Activated CD4-positive, alpha-beta T cell treated with anti-CD3 and anti-CD28 coated beads, Interleukin-2, amount 50 U/mL, for 16 hours (primary cell): Measurements from ENCODE around the gene ANKRD22.
A peak's percentile ranks its signal among the peaks of the same experiment; 100 is the strongest.

Source experiments
- DNase-seq: peaks from one replicate; pipeline ENCODE4 v3.0.0-alpha.2; 2020

The ANKRD22 gene

DNA sequence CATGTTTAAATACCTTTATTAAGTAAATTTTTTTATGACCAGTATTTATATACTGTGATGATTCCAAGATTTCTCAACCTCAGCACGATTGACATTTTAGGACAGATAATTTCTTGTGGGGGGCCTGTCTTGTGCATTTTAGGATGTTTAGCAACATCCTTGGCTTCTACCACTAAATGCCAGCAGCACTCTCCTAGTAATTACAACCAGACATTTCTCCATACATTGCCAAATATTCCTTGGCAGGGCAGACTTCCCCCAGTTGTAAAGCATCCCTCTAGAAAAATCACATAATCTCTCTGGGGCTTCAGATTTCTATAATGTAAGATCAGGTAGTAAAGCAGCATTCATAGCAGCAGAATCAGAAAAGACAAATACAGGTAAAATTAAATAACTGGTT, 56.9 kb downstream of the ANKRD22 start:
- no peak for DNase-seq

DNA sequence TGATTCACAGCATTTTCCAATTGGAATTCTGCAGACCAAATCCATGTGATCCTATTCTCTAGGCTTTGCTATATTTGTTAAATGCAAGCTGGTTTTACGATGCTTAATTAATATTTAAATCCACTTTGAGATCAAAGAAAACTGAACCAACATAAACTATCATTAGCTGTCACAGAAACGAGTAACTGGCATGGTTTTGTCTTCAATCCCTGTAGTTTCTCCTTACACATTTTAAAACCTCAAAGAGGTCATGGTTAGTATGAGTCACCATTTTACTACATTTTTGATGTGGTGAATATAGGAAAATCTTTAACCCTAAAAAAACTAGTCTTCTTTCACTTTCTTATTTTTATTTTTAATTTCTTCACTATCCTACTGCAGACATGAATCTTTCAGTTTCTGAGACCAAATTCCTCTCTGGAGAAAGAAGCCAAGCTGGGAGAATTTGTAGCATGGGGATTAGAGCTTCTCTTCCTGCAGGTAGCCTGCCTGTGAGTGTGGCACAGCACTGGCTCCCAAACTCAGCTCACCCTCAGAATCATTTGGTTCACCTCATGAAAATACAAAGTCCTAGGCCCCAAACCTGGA, 57.8 kb downstream of the ANKRD22 start:
- DNase-seq: peak; percentile 73

DNA sequence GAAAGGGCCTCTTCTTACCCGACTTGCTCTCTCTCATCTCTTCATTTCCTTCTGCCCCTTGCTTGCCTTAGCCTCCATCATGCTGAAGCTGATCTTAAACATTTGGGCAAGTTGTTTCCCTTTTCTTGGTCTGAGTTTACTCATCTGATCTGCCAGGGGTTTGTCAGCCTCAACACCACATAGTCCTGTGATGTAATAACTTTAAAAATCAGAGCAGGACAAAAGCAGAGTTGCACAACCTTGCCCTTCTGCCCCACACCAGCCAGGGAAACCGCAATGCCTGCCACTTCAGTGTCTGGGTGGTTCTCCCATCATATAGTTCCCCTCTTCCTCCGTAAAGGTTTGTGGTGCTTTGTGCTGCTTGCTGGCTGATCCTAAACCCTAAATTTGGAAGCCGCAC, 59.0 kb downstream of the ANKRD22 start:
- peak; percentile 53 for DNase-seq

DNA sequence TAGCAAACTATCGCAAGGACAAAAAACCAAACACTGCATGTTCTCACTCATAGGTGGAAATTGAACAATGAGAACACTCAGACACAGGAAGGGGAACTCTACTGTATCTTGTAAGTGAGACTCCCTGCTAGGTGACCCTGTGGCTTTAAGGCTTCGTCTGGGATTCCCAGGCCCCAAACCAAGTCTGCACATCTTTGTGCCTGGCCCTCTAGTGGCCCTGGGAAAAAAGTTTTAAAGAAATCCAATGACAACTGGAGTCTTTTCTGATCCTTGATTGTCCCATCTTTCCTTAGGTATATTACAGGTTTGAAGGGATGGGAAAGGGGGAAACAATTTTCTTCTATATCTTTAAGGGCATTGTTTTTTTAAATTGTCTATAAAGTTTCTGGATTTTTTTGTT, 59.7 kb downstream of the ANKRD22 start:
- DNase-seq: peak; percentile 4

DNA sequence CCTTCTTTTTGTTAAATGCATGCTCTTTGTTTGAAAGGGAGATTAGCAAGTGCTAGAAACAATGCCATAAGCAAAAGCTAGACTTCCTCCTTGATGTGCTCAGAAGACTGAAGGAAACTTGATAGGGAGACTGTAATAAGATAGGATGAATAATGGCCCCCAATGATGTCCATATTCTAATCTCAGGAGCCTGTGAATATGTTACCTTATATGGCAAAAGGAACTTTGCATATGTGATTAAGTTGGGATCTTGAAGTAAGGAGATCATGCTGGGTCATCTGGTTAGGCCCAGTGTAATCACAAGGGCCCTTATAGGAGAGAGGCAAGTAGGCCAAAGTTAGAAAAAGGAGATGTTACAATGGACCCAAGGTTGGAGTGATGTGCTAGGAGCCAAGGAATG, 62.7 kb downstream of the ANKRD22 start:
- DNase-seq: no peak

DNA sequence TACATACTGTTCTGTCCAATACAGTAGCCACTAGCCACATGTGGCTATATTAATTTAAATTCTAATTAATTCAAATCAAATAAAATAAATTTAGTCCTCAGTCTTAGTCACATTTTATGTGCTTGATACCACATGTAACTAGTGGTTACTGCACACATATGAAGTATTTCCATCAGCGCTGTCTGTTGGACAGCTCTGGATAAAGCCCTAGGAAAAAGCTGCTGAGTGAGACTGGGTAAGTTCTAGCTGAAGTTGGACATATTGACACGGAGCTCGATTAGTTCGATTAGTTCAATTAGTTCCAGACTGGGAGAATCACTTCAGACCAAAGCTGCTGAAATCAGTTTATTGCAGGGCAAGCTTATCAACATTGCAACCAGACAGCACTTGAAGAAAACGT, 64.2 kb downstream of the ANKRD22 start:
- no peak for DNase-seq

DNA sequence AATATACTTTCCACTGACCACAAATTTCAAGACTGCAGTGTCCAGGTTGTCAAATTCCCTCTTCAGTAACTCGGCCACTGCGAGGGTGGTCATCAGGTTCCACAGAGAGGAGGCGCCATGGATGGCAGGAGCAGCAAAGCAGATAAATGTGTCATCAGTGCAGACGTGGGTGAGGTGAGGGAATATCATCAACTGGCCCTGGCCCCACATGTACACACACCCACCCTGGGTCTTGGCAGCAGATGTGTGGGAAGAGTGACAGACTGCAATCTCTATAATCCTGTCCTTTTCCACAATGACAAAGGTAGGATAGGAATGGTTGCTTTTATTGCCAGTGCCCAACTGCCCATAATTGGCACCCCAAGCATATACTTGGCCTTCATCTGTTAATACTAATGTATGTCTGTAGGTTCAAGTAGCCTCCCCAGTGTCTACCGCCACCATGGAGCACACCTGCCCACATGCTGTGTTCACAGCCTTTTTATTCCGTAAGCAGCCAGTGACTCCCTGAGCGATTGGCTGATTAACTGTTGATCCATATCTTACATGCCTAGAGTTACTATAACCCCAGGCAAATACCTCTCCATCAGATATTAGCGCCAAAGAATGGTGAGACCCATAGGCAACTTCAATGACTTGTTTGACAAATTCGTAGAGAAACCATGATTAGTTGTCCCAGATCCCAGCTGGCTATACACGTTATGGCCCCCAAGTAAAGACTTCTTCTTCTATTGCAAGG, 65.4 kb downstream of the ANKRD22 start:
- DNase-seq: no peak

DNA sequence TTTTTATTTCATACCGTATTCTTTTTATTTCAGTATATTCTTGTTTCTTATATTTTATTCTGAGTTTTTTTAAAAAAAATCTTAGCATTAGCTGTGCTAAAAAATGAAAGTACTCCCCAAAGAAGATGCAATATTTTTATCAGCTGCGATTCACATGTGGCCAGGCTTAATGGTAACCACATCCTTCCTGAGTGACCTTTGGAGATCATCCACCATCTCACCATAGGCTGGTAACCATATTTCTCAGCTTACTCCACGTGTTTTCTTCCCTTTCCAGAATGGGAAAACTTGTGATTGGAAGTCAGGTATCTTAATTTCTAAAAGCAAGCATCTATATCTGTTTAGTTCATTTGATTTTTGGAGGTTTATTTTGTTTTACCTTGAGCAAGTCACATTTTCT, 67.9 kb downstream of the ANKRD22 start:
- no peak for DNase-seq

DNA sequence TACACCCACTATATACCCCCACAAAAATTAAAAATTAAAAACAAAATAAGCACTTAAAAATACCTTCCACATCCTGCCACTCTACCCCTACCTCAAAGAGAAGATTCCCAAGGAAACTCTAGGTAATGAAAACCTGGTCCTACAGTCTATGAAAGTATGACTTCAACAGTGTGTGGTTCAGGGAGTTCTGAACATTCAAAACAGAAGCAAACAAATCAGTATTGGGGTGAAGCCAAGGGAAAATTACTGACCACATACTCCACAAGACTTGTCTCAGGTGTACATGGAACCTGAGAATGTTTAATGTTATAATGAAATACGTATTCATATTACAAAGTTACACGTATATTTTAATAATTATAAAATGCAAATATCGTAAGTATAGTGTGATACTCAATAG, 69.4 kb downstream of the ANKRD22 start:
- no peak for DNase-seq

DNA sequence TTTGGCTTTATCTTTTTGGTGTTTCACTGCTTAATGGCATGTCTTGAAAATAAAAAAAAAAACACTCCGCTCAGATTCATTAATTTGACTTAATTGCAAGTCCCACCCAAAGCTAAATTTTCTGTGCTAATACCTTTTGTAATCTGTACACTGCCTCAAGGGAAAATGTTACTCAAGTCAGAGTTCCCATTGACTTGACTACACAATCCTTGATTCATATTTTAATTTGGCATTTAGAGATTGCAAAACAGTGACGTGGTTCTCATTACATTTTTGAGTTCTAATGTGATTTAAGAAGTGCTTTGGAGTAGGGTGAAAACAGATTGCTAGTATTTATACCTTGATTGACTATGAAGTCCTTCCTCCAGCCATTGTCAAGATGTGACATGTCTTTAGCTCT, 70.4 kb downstream of the ANKRD22 start:
- no peak for DNase-seq
